ENCODE results near the gene TTC16.
"Not testable (repeated sequence)": the region's sequence is repeated elsewhere in the genome, so short reads cannot be mapped to it uniquely, and the experiment has no call there.

The TTC16 gene

DNA sequence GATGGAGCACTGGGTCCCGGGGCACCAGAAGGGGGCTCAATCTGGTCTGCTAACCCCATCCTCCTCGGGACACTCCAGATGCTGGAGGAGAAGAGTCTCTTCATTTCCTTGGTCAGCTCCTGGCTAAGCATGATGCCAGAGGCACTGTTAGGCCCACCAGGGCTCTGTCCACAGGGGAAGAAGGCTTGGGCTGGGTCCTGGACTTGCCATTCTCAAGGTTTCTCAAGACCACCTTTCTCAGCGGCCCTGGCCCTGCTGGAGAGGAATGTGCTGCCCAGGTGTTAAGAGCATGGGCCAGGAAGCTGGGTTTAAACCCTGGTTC is 54.7 kb downstream of the TTC16 start:
- DNase-seq, result no peak

DNA sequence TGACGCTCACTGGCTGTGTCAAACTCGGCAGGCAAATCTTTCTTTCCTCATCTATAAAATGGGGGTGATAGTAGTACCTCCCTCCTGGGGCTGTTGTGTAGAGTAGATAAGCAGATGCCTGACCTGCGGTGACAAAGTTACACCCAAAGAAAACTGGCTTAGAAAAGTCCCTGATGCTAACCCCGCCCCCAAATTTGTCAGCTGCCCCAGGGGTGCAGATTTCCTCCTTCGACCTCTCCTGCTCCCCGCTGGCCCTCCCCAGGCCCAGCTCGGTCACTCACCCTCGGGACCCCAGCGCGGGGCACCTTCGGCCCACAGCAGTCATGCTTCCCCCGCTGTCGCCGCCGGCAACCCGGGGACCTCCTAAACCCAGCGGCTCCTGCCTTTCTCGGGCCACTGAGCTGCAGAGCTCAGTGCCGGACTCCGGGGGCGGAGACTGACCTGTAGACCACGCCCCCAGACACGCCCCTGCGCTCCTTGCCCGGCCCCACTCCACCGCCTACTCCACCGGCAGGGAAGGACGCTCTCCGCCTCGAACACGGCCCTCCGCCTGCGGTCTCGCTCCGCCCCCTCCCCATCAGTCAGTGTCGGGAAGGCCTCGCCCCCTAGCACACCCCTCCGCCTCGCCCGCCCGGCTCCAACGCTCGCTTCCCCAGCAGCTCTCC is 55.2 kb downstream of the TTC16 start:
- DNase-seq, result peak; percentile 96

DNA sequence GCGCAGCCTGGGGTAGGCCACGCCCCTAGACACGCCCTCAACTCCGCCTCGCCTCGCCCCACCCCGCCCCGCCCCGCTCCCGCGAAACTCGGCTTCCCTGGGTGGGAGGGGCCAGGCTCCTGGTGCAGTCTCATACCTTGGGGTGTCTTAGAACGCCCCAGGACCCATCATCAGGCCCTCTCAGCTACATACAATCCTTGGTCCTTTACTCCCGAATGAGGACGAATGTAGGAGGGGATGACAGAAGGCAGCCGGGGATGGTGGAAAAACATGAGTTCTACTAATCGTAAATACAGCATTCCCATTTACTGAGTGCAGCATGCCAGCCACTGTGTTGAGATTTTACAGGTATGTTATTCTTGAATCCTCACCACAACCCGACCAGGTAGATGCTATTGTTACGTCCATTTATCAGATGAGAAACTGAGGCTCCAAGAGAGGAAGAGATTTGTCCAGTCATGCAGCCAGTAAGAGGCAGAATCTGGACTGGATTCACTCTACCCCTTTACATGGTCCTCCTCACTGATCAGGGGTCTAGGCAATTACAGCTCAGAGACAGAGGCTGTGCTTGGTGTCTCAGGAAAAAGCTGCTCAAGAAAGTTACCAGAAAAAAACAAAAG is 55.8 kb downstream of the TTC16 start:
- no peak for DNase-seq

DNA sequence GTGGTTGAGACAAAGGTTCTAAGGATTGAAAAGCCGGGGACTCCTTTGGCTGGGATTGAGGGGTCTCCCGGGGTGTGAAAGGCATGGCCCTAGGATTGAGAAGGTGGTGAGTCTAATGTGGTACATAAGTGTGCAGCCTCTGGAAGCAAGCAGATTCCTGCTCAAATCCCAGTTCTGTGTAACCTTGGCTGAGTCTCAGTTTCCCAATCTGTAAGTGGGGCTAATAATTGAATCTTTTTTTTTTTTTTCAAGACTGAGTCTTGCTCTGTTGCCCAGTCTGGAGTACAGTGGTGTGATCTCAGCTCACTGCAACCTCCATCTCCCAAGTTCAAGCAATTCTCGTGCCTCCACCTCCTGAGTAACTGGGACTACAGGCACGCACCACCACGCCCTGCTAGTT is 56.7 kb downstream of the TTC16 start:
- no peak for DNase-seq

DNA sequence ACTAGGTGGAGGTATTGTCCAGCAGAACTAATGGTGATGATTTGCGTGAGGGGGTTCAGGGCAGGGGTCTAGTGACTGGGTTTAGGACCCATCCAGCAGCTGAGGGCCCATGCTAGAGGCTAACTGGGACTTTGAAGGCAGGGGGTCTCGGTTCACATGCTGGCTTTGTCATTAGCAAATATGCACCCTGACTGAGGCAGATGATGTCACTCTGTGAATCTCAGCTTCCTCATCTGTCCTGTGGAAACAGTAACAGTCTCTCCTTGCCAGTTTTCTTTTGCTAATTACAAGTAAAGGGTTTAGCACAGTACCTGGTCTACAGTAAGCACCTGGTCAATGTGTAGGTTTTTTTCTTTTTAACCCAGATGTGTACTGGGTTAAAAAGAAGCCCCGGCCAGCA is 57.4 kb downstream of the TTC16 start:
- no peak for DNase-seq

DNA sequence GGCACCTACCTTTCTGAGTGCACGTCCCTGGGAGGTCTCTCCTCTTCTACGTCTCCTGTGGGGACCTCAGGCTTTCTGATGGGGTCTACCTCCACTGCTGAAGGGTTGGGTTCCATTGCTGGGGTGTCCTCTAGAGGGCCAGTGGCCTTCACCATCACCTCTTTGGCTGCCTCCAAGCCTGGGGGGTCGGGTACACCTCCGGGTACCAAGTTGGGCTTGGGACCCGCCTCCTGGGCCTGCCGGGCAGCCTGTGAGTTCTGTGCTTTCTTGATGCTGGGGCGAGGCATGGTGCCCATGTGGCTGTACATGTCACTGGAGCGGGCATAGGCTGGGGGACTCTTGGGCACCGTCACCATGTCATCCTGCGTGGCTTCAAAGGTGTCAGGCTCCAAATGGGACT is 58.1 kb downstream of the TTC16 start:
- DNase-seq, result no peak

DNA sequence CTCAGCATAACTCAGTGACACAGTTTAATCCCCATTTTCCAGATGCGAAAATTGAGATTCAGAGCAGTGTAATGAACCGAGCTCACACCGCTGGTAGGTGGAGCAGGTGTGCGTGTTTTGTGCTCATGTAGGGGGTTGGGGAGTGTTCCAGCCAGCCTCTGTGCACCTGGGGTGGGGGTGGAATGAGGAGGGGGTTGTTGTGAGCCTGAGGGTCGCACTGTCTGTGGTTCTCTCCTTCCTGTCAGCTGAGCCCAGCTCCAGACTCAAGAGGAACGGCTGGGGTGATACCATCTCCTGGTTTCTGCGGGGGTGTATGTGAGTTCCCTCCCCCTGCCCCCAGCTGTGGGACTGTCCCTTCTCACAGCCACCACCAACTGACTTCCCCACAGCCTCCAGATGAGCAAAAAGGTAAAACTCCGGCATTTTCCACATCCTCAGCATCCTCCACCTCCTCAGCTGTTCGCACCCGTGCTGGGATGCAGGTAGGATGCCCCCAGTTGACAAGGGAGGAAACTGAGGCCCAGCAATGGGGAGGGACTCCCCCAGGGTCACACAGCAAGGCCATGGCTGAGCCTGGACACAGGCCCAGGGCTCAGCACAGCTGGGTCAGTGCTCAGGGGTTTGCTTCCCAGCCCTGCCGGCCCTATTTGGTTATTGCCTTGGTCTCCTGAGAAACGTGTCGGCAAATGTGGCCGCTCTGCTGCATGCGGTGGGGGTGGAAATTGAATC is 60.5 kb downstream of the TTC16 start:
- peak; percentile 70 for DNase-seq

DNA sequence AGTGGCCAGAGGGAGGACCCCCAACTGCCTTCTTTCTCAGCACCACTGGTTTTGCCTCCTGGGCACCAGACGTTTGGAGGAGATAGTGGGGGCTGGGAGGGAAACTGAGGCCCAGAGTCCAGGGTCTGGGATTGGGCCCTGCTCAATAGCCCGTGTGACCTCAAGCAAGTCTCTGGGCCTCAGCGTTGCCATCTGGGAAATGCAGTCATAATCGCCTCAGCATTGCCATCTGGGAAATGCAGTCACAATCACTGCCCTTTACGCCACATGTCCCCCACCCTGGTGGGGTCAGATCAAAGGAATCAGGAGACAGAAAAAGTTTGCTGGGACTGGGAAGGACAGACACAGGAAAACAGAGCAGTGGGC is 61.0 kb downstream of the TTC16 start:
- DNase-seq, result peak; percentile 44

DNA sequence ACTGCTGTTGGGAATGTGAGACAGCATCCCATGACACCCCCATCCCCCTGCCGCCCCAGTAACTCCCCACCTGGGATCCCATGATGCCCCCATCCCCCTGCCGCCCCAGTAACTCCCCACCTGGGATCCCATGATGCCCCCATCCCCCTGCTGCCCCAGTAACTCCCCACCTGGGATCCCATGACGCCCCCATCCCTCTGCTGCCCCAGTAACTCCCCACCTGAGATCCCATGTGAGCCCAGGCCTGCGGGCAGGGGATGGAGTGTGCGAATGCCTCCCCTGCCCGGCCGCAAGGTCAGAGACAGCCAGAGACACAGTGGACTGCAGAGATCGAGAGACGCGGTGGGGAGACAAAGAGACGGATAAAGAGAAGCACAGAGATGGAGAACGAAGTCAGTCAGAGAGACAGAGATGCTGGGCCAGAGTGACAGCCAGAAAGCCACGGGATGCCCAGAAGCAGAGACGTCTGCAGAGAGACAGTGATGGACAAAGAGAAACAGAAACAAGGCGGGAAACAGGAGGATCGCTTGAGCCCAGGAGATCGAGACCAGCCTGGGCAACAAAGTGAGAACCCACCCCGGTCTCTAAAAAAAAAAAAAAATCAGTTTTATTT is 61.6 kb downstream of the TTC16 start:
- no peak for DNase-seq

DNA sequence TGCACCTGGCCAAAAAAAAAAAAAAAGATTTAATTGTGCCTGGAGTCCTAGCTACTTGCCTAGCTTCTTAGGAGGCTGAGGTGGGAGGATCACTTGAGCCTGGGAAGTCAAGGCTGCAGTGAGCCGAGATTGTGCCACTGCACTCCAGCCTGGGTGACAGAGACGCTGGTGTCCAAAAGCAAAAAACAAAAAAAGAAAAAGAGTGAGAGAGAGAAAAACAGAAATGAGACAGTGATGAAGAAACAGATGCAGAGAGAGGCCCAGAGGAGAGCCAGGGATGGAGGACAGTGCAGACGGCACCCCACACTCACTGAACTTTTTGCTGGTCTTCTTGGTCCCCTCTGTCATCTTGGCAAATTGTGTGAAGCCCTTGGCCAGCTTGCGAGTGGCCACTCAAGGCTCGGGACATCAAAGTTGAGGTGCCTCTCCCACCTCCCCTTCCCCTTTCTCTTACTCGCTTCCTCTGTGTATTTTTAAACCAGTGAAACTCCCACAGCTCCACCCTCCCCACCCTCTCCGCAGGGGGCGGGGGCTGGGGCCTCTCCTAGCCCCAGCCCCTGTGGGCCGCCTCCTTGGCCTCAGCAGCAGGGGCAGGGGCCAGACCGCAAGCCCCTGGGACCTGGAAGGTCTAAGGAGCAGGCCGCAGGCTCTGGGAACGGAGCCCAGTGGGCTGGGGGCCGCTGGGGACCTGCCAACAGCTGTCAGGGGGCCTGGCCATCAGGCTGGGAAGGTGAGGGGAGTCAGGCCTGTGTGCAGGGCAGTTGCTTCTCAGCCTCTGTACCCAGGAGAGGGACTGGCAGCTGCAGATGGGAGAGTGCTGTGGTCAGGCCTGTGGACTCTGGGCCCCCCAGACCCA is 62.6 kb downstream of the TTC16 start, which contains the start of gene SH2D3C:
Gene SH2D3C (minus strand): TSS at position 387 of the 856 bp plus-strand sequence. CDS start 39 bp downstream, at position 348.
- peak; percentile 53 for DNase-seq

DNA sequence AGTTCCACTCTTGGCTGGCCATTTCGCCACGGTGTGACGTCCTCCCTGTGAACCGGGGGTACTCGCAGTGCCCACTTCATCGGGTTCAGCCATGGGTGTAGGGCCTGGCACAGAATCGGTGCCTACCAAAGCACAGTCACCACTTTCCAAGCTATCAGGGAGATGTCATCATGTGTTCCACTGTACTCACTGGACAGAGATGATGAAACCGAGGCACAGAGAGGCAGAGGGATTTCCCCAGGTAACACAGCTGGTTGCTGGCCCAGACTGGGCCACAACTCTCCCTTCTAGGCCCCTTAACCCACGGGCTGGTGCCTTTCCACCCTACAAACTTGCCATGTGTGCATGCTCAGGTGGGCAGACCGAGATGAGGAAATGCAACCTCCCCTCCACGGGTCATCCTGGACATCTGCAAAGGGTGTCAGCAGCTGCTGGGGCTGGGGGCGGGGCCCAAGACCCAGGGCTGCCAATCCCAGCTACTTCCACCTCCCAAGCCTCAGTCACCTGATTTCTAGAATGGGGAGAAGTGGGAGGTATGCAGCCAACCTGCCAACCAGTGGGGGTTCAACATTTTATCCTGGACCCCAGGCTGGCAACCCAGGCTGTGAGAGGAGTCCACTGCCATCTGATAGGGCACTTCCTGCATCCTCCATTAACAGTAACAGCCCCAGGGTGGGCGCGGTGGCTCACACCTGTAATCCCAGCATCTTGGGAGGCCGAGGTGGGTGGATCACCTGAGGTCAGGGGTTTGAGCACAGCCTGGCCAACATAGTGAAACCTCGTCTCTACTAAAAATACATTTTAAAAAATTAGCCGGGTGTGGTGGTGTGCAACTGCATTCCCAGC is 63.5 kb downstream of the TTC16 start:
- peak; percentile 67 for DNase-seq

DNA sequence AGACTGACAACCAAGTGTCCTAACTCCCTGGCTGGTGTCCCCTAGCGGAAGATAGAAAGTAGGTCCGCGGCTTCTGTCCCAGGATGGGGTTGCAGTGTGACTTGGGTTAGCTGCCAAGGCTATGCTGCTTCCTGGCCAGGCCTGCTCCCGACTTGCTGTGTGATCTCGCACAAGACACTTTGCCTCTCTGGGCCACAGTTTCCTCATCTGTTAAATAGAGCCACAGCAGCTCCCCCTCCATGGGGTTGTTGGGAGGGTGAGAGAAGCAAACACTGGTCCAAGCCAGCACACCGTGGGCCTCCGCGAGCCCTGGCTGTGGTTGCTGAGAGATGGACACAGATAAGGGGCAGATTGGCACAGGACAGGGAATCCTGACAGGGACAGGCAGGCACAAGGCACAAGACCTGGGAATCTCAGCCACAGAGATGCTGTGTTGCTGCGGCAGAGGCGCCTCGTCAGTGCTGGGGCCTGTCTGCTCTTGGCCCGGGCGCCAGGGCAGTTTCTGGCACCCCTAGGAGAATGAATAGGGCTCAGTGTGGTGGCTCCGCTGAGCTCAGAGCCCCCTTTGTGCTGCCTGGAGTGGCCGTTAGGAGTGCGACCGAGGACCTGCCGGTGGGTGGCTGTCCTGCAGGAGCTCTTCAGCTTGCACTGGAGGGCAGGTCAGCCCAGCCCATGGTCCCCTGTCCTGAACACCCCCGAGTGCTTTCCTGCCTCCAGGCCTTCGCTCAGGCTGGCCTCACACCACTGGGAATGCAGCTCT is 64.4 kb downstream of the TTC16 start:
- DNase-seq, result no peak

DNA sequence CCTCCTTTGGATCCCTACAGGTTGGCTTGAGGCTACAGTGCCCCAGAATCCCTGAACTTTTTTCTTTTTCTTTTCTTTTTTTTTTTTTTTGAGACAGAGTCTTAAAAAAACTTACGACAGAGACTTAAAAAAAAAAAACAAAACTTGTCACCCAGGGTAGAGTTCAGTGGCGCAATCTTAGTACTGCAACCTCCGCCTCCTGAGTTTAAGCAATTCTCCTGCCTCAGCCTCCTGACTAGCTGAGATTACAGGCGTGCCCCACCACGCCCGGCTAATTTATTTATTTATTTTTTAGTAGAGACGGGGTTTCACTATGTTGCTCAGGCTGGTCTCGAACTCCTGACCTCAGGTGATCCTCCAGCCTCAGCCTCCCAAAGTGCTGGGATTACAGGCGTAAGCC is 65.0 kb downstream of the TTC16 start:
- DNase-seq, result not testable (repeated sequence)

Data from stimulated activated naive CD4-positive, alpha-beta T cell treated with Interleukin-2 at 50 U/mL for 16 hours (primary cell).